WTC11 (cell line): ENCODE results near the gene NT5C3B.

ENCODE experiments used
- CBFB ChIP-seq: sonication (generic); formaldehyde crosslinking; IDR thresholded peaks from 2 replicates; pipeline ENCODE4 v1.8.1; 2022; ENCODE audit warnings: mild to moderate bottlenecking, low read depth, missing genetic modification reagents
- TF ChIP-seq, protein P1 (sequence below): fragments of 200-600 bp; IDR thresholded peaks from 2 replicates; pipeline ENCODE4 v1.8.0; 2022; ENCODE audit warnings: antibody characterized with exemption

DNA sequence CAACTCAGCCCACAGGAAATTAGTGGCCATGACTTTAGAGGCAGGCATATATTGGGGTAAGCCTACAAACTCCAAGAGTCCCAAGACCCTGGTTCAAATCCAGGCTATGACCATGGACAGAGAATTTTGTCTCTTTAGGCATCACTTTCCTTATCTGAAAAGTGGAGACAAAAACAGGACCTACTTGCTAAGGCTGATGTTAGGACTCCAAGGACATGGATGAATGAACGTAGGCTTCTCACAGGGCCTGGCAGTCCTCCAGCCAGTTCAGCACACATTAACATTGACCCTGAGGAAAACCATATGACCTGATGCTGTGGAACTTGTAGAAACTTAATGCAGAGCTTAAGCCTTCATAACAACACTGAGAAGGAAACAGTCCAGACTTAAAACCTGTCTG is 21.8 kb downstream of the NT5C3B start:
- TF ChIP-seq, protein P1, sequence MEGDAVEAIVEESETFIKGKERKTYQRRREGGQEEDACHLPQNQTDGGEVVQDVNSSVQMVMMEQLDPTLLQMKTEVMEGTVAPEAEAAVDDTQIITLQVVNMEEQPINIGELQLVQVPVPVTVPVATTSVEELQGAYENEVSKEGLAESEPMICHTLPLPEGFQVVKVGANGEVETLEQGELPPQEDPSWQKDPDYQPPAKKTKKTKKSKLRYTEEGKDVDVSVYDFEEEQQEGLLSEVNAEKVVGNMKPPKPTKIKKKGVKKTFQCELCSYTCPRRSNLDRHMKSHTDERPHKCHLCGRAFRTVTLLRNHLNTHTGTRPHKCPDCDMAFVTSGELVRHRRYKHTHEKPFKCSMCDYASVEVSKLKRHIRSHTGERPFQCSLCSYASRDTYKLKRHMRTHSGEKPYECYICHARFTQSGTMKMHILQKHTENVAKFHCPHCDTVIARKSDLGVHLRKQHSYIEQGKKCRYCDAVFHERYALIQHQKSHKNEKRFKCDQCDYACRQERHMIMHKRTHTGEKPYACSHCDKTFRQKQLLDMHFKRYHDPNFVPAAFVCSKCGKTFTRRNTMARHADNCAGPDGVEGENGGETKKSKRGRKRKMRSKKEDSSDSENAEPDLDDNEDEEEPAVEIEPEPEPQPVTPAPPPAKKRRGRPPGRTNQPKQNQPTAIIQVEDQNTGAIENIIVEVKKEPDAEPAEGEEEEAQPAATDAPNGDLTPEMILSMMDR = no peak
- no peak for TF ChIP-seq CBFB (CRISPR knock-in tag)
